OCI-LY1 (cell line): Measurements from ENCODE around the gene NPY4R2.
"Not testable (repeated sequence)": the region's sequence is repeated elsewhere in the genome, so short reads cannot be mapped to it uniquely, and the experiment has no call there.

Source experiments
- H2AFZ ChIP-seq: fragments of 200-600 bp; sonication (generic), shearing (Covaris generic); 2 replicates; pipeline ENCODE4 v1.6.0; 2014; ENCODE audit warnings: antibody characterized with exemption, mild to moderate bottlenecking, low read length
- H3F3A ChIP-seq: fragments of 200-600 bp; sonication (generic), shearing (Covaris generic); 2 replicates; pipeline ENCODE4 v1.6.0; 2014; ENCODE audit warnings: mild to moderate bottlenecking, antibody characterized with exemption, low read length, moderate library complexity; ENCODE audit not compliant: insufficient read depth
- H3K27ac ChIP-seq: fragments of 200-600 bp; sonication (generic); 2 replicates; pipeline ENCODE4 v1.5.1; 2014; ENCODE audit warnings: low read length, mixed run types, mild to moderate bottlenecking, low read depth; ENCODE audit not compliant: poor library complexity, severe bottlenecking
- H3K27me3 ChIP-seq: fragments of 200-600 bp; sonication (generic); 2 replicates; pipeline ENCODE4 v1.6.0; 2014; ENCODE audit warnings: antibody characterized with exemption, mild to moderate bottlenecking, low read length, moderate library complexity; ENCODE audit not compliant: insufficient read depth
- H3K36me3 ChIP-seq: fragments of 200-600 bp; sonication (generic); 2 replicates; pipeline ENCODE4 v1.6.1; 2014; ENCODE audit warnings: mild to moderate bottlenecking, antibody characterized with exemption, low read length, moderate library complexity, mixed read lengths; ENCODE audit not compliant: insufficient read depth
- H3K4me1 ChIP-seq: fragments of 200-600 bp; sonication (generic); 2 replicates; pipeline ENCODE4 v1.5.1; 2014; ENCODE audit warnings: mild to moderate bottlenecking, low read length, moderate library complexity; ENCODE audit not compliant: insufficient read depth, severe bottlenecking
- H3K4me2 ChIP-seq: fragments of 200-600 bp; sonication (generic), shearing (Covaris generic); 2 replicates; pipeline ENCODE4 v1.6.1; 2014; ENCODE audit warnings: low read length
- H3K4me3 ChIP-seq: fragments of 200-600 bp; sonication (generic); 2 replicates; pipeline ENCODE4 v1.5.1; 2014; ENCODE audit warnings: low read length, low read depth, mild to moderate bottlenecking, mixed read lengths; ENCODE audit not compliant: poor library complexity, severe bottlenecking
- H3K79me2 ChIP-seq: fragments of 200-600 bp; shearing (Covaris generic); 2 replicates; pipeline ENCODE4 v1.6.1; 2016; ENCODE audit warnings: mixed run types, low read length, mixed read lengths; ENCODE audit not compliant: insufficient read depth
- H3K9ac ChIP-seq: fragments of 200-600 bp; sonication (generic), shearing (Covaris generic); 2 replicates; pipeline ENCODE4 v1.6.1; 2014; ENCODE audit warnings: mild to moderate bottlenecking, low read length, mixed read lengths
- H3K9me2 ChIP-seq: fragments of 200-600 bp; sonication (generic), shearing (Covaris generic); 2 replicates; pipeline ENCODE4 v1.6.1; 2014; ENCODE audit warnings: low read depth, mild to moderate bottlenecking, low read length, mixed read lengths
- H3K9me3 ChIP-seq: fragments of 200-600 bp; shearing (Covaris generic); 2 replicates; pipeline ENCODE4 v1.6.1; 2014; ENCODE audit warnings: low read length, mixed read lengths
- H4K20me1 ChIP-seq: fragments of 200-600 bp; sonication (generic), shearing (Covaris generic); 2 replicates; pipeline ENCODE4 v1.6.0; 2016; ENCODE audit warnings: mild to moderate bottlenecking, low read length; ENCODE audit not compliant: insufficient read depth

Gene NPY4R2

GRCh38 chr10:47886827-47887226 is 31.6 kb upstream of the NPY4R2 start:
- not testable (repeated sequence) for H3K4me1 ChIP-seq, H3K4me3 ChIP-seq, H3K9me2 ChIP-seq, H3K36me3 ChIP-seq, H3K27ac ChIP-seq, H3K9ac ChIP-seq, H3K27me3 ChIP-seq, H2AFZ ChIP-seq, H3K4me2 ChIP-seq, H3F3A ChIP-seq, H3K79me2 ChIP-seq, H3K9me3 ChIP-seq, H4K20me1 ChIP-seq

GRCh38 chr10:47890737-47891136 is 27.7 kb upstream of the NPY4R2 start:
- not testable (repeated sequence) for H3K9ac ChIP-seq, H3K79me2 ChIP-seq, H3K27ac ChIP-seq, H3K4me1 ChIP-seq, H3F3A ChIP-seq, H2AFZ ChIP-seq, H3K9me2 ChIP-seq, H3K27me3 ChIP-seq, H4K20me1 ChIP-seq, H3K4me3 ChIP-seq, H3K9me3 ChIP-seq, H3K4me2 ChIP-seq, H3K36me3 ChIP-seq

GRCh38 chr10:47892494-47893261 is 25.8 kb upstream of the NPY4R2 start:
- not testable (repeated sequence) for H3K36me3 ChIP-seq, H3K27ac ChIP-seq, H3K9me2 ChIP-seq, H2AFZ ChIP-seq, H3K4me2 ChIP-seq, H3F3A ChIP-seq, H3K4me1 ChIP-seq, H3K9me3 ChIP-seq, H3K4me3 ChIP-seq, H3K9ac ChIP-seq, H4K20me1 ChIP-seq, H3K27me3 ChIP-seq, H3K79me2 ChIP-seq

GRCh38 chr10:47894571-47894970 is 23.9 kb upstream of the NPY4R2 start:
- H3K27ac ChIP-seq, H3K27me3 ChIP-seq, H3K79me2 ChIP-seq, H3K4me1 ChIP-seq, H3K9me3 ChIP-seq, H3K9me2 ChIP-seq, H3K4me3 ChIP-seq, H3F3A ChIP-seq, H3K4me2 ChIP-seq, H2AFZ ChIP-seq, H3K36me3 ChIP-seq, H4K20me1 ChIP-seq, H3K9ac ChIP-seq: not testable (repeated sequence)

GRCh38 chr10:47897813-47898212 is 20.6 kb upstream of the NPY4R2 start:
- not testable (repeated sequence) for H3K4me3 ChIP-seq, H3K79me2 ChIP-seq, H3K9me2 ChIP-seq, H2AFZ ChIP-seq, H3K4me2 ChIP-seq, H3F3A ChIP-seq, H4K20me1 ChIP-seq, H3K27ac ChIP-seq, H3K9ac ChIP-seq, H3K4me1 ChIP-seq, H3K9me3 ChIP-seq, H3K27me3 ChIP-seq, H3K36me3 ChIP-seq

GRCh38 chr10:47909333-47909732 is 9.1 kb upstream of the NPY4R2 start:
- not testable (repeated sequence) for H3K4me1 ChIP-seq

GRCh38 chr10:47910486-47910885 is 8.0 kb upstream of the NPY4R2 start:
- H3K9ac ChIP-seq, H3K4me2 ChIP-seq, H3K9me3 ChIP-seq, H3K4me3 ChIP-seq, H3K27me3 ChIP-seq, H2AFZ ChIP-seq, H3K27ac ChIP-seq, H3K4me1 ChIP-seq, H4K20me1 ChIP-seq, H3K9me2 ChIP-seq, H3K79me2 ChIP-seq, H3F3A ChIP-seq, H3K36me3 ChIP-seq: not testable (repeated sequence)

More at GRCh38 chr10:47909333-47909732, 9.1 kb upstream of the NPY4R2 start:
- not testable (repeated sequence) for H2AFZ ChIP-seq, H3K4me2 ChIP-seq, H3K9me2 ChIP-seq, H3K27me3 ChIP-seq, H3K4me3 ChIP-seq, H3K9me3 ChIP-seq, H3K79me2 ChIP-seq, H3F3A ChIP-seq, H3K36me3 ChIP-seq, H3K27ac ChIP-seq, H3K9ac ChIP-seq, H4K20me1 ChIP-seq

GRCh38 chr10:47914052-47914451 is 4.4 kb upstream of the NPY4R2 start:
- not testable (repeated sequence) for H3K27me3 ChIP-seq, H3F3A ChIP-seq, H3K9me3 ChIP-seq, H3K4me3 ChIP-seq, H3K4me1 ChIP-seq, H2AFZ ChIP-seq, H3K9me2 ChIP-seq, H3K36me3 ChIP-seq, H3K79me2 ChIP-seq, H3K9ac ChIP-seq, H4K20me1 ChIP-seq, H3K4me2 ChIP-seq, H3K27ac ChIP-seq
